Measurements from ENCODE around the gene BUB1. TPM values are rescaled to one million over a fixed set of nuclear protein-coding genes. Genes with fewer than 3 reads are reported as not detected.
"Not testable (repeated sequence)": the region's sequence is repeated elsewhere in the genome, so short reads cannot be mapped to it uniquely, and the experiment has no call there.

The BUB1 gene
- total RNA-seq, 1 donor from 2014 or later, result 56.1 TPM

GRCh38 chr2:110638952-110639695 is 38.7 kb downstream of the BUB1 start:
- no peaks in the 10 kb centered on the region for H3K27me3 Mint-ChIP-seq (ENCODE audit: insufficient read depth)
- H3K4me3 Mint-ChIP-seq, result no peak overlapping the region
- H3K4me1 Mint-ChIP-seq (ENCODE audit: low read depth), result no peaks in the 10 kb centered on the region
- H3K27ac Mint-ChIP-seq, result no peak overlapping the region
- intact Hi-C loops (cut with micrococcal nuclease), result no loop called here
- H3K36me3 Mint-ChIP-seq (ENCODE audit: low read depth), result peaks cover 56% of the 10 kb centered on the region
- no peaks in the 10 kb centered on the region for H3K9me3 Mint-ChIP-seq
- DNase-seq (ENCODE audit: low spot score), result no peak

GRCh38 chr2:110638004-110638403 is 39.9 kb downstream of the BUB1 start:
- H3K4me3 Mint-ChIP-seq, result no peak overlapping the region
- H3K9me3 Mint-ChIP-seq, result no peaks in the 10 kb centered on the region
- intact Hi-C loops (cut with micrococcal nuclease), result no loop called here

GRCh38 chr2:110637093-110637492 is 40.8 kb downstream of the BUB1 start:
- intact Hi-C loops (cut with micrococcal nuclease), result no loop called here
- no peak overlapping the region for H3K27ac Mint-ChIP-seq
- H3K36me3 Mint-ChIP-seq (ENCODE audit: low read depth), result peaks cover 53% of the 10 kb centered on the region

More at GRCh38 chr2:110638004-110638403, 39.9 kb downstream of the BUB1 start:
- H3K4me1 Mint-ChIP-seq (ENCODE audit: low read depth), result no peaks in the 10 kb centered on the region
- DNase-seq (ENCODE audit: low spot score), result no peak
- H3K27me3 Mint-ChIP-seq (ENCODE audit: insufficient read depth), result no peaks in the 10 kb centered on the region
- no peak overlapping the region for H3K27ac Mint-ChIP-seq
- H3K36me3 Mint-ChIP-seq (ENCODE audit: low read depth), result peaks cover 58% of the 10 kb centered on the region

DNA sequence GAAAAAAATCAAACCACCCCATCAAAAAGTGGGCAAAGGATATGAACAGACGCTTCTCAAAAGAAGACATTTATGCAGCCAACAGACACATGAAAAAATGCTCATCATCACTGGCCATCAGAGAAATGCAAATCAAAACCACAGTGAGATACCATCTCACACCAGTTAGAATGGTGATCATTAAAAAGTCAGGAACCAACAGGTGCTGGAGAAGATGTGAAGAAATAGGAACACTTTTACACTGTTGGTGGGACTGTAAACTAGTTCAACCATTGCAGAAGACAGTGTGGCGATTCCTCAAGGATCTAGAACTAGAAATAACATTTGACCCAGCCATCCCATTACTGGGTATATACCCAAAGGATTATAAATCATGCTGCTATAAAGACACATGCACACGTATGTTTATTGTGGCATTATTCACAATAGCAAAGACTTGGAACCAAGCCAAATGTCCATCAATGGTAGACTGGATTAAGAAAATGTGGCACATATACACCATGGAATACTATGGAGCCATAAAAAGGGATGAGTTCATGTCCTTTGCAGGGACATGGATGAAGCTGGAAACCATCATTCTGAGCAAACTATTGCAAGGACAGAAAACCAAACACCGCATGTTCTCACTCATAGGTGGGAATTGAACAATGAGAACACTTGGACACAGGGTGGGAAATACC is 41.8 kb downstream of the BUB1 start:
- not testable (repeated sequence) for DNase-seq (ENCODE audit: low spot score)
- H3K36me3 Mint-ChIP-seq (ENCODE audit: low read depth), result peaks cover 50% of the 10 kb centered on the region

More at GRCh38 chr2:110637093-110637492, 40.8 kb downstream of the BUB1 start:
- Mint-ChIP-seq H3K4me3 (no peak overlapping the region), H3K9me3 (no peaks in the 10 kb centered on the region), H3K27me3 (ENCODE audit: insufficient read depth) (no peaks in the 10 kb centered on the region), H3K4me1 (ENCODE audit: low read depth) (no peaks in the 10 kb centered on the region)
- DNase-seq (ENCODE audit: low spot score), result no peak

GRCh38 chr2:110627348-110627747 is 50.5 kb downstream of the BUB1 start:
- H3K27ac Mint-ChIP-seq; H3K36me3 Mint-ChIP-seq (ENCODE audit: low read depth); H3K4me1 Mint-ChIP-seq (ENCODE audit: low read depth); DNase-seq (ENCODE audit: low spot score); H3K4me3 Mint-ChIP-seq; H3K9me3 Mint-ChIP-seq; H3K27me3 Mint-ChIP-seq (ENCODE audit: insufficient read depth); intact Hi-C loops (cut with micrococcal nuclease): not testable (repeated sequence)

More for the DNA sequence above, 41.8 kb downstream of the BUB1 start:
- H3K27me3 Mint-ChIP-seq (ENCODE audit: insufficient read depth); intact Hi-C loops (cut with micrococcal nuclease); H3K4me3 Mint-ChIP-seq; H3K27ac Mint-ChIP-seq; H3K9me3 Mint-ChIP-seq; H3K4me1 Mint-ChIP-seq (ENCODE audit: low read depth): not testable (repeated sequence)

DNA sequence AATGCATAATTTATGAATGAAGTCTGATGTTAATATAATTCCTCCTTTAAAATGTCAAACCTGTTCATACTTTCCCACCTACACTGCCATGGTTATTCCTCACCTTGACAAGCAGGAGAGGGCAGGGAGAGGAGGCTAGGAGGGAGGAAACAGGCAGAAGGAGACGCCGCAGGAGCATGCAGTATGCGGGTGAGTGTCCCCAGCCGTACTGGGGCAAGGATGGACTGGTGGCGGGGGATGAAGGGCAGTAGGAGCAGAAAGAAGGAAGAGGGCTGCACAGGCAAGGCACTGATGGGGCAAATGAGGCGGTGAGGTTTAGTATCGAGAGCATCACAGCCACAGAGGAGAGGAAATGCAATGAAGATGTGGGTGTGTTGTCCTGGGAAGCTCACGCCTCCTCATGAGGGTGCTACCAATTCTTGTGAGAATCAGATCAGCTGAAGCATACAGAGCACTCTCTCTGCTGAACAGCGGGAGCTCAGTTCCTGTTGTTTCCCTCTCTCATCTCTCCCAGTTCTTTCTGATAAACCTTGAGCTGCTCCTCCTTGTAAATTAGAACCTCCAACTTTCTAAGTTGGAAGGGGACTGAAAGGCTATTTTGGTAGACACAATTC is 58.4 kb downstream of the BUB1 start:
- H3K4me1 Mint-ChIP-seq (ENCODE audit: low read depth); H3K9me3 Mint-ChIP-seq; intact Hi-C loops (cut with micrococcal nuclease); H3K36me3 Mint-ChIP-seq (ENCODE audit: low read depth); H3K4me3 Mint-ChIP-seq; H3K27me3 Mint-ChIP-seq (ENCODE audit: insufficient read depth); DNase-seq (ENCODE audit: low spot score); H3K27ac Mint-ChIP-seq: not testable (repeated sequence)

DNA sequence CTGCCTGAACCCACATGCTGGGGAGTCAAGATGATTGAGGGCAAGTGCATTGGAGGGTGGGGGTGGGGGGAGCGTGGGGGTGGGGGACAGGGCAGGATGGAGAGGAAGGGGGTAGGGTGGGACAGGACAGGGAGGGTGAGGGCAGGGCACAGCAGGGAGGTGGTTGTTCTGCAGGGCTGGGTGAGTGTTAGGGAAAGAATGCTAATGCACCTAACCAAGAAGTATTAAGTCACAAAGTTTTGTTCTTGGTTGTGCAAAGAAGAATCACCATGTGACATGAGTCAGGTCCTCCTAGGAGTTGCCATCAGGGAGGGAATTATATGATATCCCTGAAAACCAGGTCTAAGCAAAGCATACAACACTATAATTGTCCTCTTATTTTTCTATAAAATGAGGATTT is 63.9 kb downstream of the BUB1 start:
- H3K4me1 Mint-ChIP-seq (ENCODE audit: low read depth); intact Hi-C loops (cut with micrococcal nuclease); H3K9me3 Mint-ChIP-seq; H3K36me3 Mint-ChIP-seq (ENCODE audit: low read depth); DNase-seq (ENCODE audit: low spot score); H3K27ac Mint-ChIP-seq; H3K27me3 Mint-ChIP-seq (ENCODE audit: insufficient read depth); H3K4me3 Mint-ChIP-seq: not testable (repeated sequence)

- H3K9me3 Mint-ChIP-seq; H3K27me3 Mint-ChIP-seq (ENCODE audit: insufficient read depth); H3K4me3 Mint-ChIP-seq; H3K27ac Mint-ChIP-seq; intact Hi-C loops (cut with micrococcal nuclease); DNase-seq (ENCODE audit: low spot score); H3K36me3 Mint-ChIP-seq (ENCODE audit: low read depth); H3K4me1 Mint-ChIP-seq (ENCODE audit: low read depth): not testable (repeated sequence)
Observed at GRCh38 chr2:110610613-110611250, 67.1 kb downstream of the BUB1 start.

DNA sequence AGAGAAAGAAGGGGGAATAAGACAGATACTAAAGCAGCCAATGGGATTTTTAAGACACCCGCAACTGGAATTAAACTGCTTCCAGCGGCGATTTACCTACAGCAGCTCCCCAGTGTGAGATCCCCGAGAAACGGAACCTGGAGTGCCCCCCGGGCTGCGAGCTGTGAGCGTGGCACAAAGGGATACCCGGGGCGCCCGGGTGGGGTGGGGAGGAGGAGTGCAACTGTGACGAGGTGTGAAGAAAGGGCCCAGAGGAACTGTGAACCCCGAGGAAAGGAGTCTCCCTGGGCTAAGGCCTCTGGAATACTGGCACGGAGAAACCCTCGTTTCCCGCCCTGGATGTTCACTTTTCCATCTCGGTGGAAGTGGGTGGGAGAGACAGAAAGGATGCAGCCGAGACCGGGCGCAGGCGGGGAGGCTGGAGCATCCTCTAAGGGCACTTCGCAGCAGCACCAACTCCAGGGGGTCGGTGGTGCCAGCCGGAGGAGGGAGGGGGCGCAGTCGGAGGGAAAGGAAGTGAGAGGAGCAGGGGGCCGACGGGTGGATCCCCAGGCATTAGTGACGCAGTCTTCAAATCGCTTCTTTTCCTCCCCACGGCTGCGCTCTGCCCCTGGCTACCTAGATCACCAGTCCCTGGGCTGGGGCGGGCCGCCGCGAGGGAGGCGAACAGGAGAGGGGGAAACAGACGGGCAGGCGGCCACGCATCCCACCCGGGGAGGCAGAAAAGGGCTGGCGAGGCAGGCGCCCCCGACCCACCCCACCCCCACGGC is 67.8 kb downstream of the BUB1 start:
- H3K36me3 Mint-ChIP-seq (ENCODE audit: low read depth); H3K27ac Mint-ChIP-seq; H3K4me3 Mint-ChIP-seq; intact Hi-C loops (cut with micrococcal nuclease); DNase-seq (ENCODE audit: low spot score); H3K4me1 Mint-ChIP-seq (ENCODE audit: low read depth); H3K27me3 Mint-ChIP-seq (ENCODE audit: insufficient read depth); H3K9me3 Mint-ChIP-seq: not testable (repeated sequence)

- H3K27ac Mint-ChIP-seq; H3K4me3 Mint-ChIP-seq; H3K36me3 Mint-ChIP-seq (ENCODE audit: low read depth); DNase-seq (ENCODE audit: low spot score); H3K4me1 Mint-ChIP-seq (ENCODE audit: low read depth); H3K27me3 Mint-ChIP-seq (ENCODE audit: insufficient read depth); intact Hi-C loops (cut with micrococcal nuclease); H3K9me3 Mint-ChIP-seq: not testable (repeated sequence)
Observed at GRCh38 chr2:110608788-110609502, 68.9 kb downstream of the BUB1 start.

DNA sequence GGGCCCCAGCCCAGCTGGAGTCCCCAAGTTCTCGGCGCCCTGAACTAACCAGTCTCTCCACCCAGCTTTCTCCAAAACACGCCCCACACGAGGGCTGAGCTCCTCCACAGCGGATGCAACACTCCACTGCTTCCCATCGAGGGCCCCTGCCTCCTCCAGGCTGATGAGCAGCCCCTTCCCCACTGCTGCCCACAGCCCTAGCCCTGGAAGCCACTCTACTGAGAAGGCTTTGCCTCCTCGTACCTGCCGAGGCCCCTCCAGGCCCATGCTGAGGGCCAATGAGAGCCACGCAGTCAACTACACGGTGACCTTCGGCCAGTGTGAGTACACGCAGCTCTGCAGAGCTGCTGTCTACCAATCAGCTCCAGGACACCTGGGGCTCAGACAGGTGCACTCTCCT is 72.8 kb downstream of the BUB1 start:
- intact Hi-C loops (cut with micrococcal nuclease); H3K27ac Mint-ChIP-seq: not testable (repeated sequence)

More for the DNA sequence above, 72.8 kb downstream of the BUB1 start:
- H3K36me3 Mint-ChIP-seq (ENCODE audit: low read depth); H3K9me3 Mint-ChIP-seq; H3K4me3 Mint-ChIP-seq; H3K4me1 Mint-ChIP-seq (ENCODE audit: low read depth); DNase-seq (ENCODE audit: low spot score); H3K27me3 Mint-ChIP-seq (ENCODE audit: insufficient read depth): not testable (repeated sequence)
